GM13976 (cell line): ENCODE measurements around the gene TEX53.

ENCODE experiments used
- DNase-seq: peaks from one replicate; pipeline ENCODE4 v3.0.0; 2012; ENCODE audit warnings: low spot score
- CTCF ChIP-seq: IDR thresholded peaks from 2 replicates; pipeline ENCODE4 v1.5.1; 2012; ENCODE audit warnings: borderline replicate concordance, mild to moderate bottlenecking; ENCODE audit not compliant: insufficient read depth; ENCODE audit errors: extremely low read depth, missing control alignments, control extremely low read depth
- in situ Hi-C: fragments of 300-500 bp; cut with MboI; formaldehyde crosslinking; loops from one replicate; pipeline ENCODE4 v1.12.0; 2022; ENCODE audit warnings: low sequenced_read_pairs, mixed read lengths, inconsistent platforms; ENCODE audit not compliant: unreplicated experiment

Gene TEX53

GRCh38 chr9:114606597-114607207 lies 50.9 kb downstream of the TEX53 start:
- TF ChIP-seq CTCF: no peak
- in situ Hi-C loops: no loop called here
- no peak for DNase-seq
